ENCODE results near the gene PDE1C. TPM values are rescaled to one million over a fixed set of nuclear protein-coding genes. Genes with fewer than 3 reads are reported as not detected.

PDE1C gene
- total and polyA plus RNA-seq, 3 experiments from 2014 or later: not detected

DNA sequence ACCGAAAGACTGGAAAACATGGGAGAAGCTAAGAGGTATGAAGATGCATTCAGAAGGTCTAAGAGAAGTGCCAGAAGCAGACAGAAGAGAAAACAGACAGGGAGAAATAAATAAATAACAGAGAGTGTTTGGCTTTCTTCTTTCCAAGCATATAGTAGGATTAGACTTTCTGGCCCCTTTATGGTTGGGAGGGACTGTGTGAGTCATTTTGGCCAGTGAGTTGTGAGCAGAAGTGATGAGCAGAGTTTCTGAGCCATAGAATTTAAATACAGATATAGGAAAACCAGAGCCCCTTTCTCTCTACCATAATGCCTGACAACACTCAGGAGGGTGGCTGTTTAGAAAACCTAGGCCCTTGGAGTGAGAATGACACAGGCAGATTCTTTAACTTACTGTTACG lies 212.2 kb downstream of the PDE1C start:
- H3K27ac Mint-ChIP-seq: no peak overlapping the region
- Histone ChIP-seq H3K4me1 (ENCODE audit: insufficient read depth, low read length) (no peaks in the 10 kb centered on the region), H3K9me3 (ENCODE audit: low read length) (no peaks in the 10 kb centered on the region), H3K27ac (ENCODE audit: low read depth, low read length) (no peak overlapping the region), H3K36me3 (ENCODE audit: insufficient read depth, low read length) (no peaks in the 10 kb centered on the region), H3K4me3 (ENCODE audit: low read length) (no peak overlapping the region), H3K27me3 (ENCODE audit: insufficient read depth, low read length, poor library complexity, severe bottlenecking) (no peaks in the 10 kb centered on the region)
- no peak overlapping the region for H3K4me3 Mint-ChIP-seq
- H3K9me3 Mint-ChIP-seq: peaks cover 0 to 9% (median 4%) of the 10 kb centered on the region in 5 donors
- ChIA-PET CTCF (no interaction called here), POLR2A (no interaction called here)
- no peaks in the 10 kb centered on the region for H3K36me3 Mint-ChIP-seq
- no peaks in the 10 kb centered on the region for H3K4me1 Mint-ChIP-seq
- H3K27me3 Mint-ChIP-seq: no peaks in the 10 kb centered on the region
- no peak for DNase-seq

DNA sequence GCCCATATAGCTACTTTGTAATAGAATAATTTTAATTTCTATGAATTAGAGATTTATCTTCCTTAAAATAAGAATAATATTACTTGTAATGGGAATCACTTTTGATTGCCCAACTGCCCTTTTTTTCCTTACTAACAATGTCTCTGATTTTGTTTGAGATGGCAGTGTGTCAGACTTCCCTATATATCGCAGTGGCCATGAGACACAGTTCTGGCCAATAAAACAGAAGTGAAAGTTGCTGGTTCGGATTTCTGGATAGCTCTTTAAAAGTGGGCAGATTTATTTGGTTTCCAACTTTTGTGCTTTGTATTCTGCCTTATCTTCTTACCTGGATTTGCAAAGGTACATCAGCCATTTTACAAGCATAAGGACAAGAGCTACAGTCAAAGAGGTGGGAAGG lies 213.0 kb downstream of the PDE1C start:
- Histone ChIP-seq H3K4me3 (ENCODE audit: low read length) (no peak overlapping the region), H3K27ac (ENCODE audit: low read depth, low read length) (no peak overlapping the region), H3K4me1 (ENCODE audit: insufficient read depth, low read length) (no peaks in the 10 kb centered on the region), H3K9me3 (ENCODE audit: low read length) (no peaks in the 10 kb centered on the region), H3K36me3 (ENCODE audit: insufficient read depth, low read length) (no peaks in the 10 kb centered on the region), H3K27me3 (ENCODE audit: insufficient read depth, low read length, poor library complexity, severe bottlenecking) (no peaks in the 10 kb centered on the region)
- H3K36me3 Mint-ChIP-seq: no peaks in the 10 kb centered on the region
- H3K27me3 Mint-ChIP-seq: no peaks in the 10 kb centered on the region
- no peaks in the 10 kb centered on the region for H3K4me1 Mint-ChIP-seq
- POLR2A ChIA-PET: no interaction called here
- H3K27ac Mint-ChIP-seq: no peak overlapping the region
- no peak for DNase-seq
- peaks cover 0 to 11% (median 4%) of the 10 kb centered on the region in 5 donors for H3K9me3 Mint-ChIP-seq
- CTCF ChIA-PET: no interaction called here
- no peak overlapping the region for H3K4me3 Mint-ChIP-seq

GRCh38 chr7:31856337-31856736 lies 213.9 kb downstream of the PDE1C start:
- Mint-ChIP-seq H3K4me3 (no peak overlapping the region), H3K9me3 (peaks cover 0 to 11% (median 6%) of the 10 kb centered on the region in 5 donors), H3K27ac (no peak overlapping the region), H3K27me3 (no peaks in the 10 kb centered on the region), H3K4me1 (no peaks in the 10 kb centered on the region), H3K36me3 (no peaks in the 10 kb centered on the region)
- no peaks in the 10 kb centered on the region for H3K36me3 ChIP-seq (ENCODE audit: insufficient read depth, low read length)
- no peak for DNase-seq
- H3K4me1 ChIP-seq (ENCODE audit: insufficient read depth, low read length): no peaks in the 10 kb centered on the region
- no peaks in the 10 kb centered on the region for H3K9me3 ChIP-seq (ENCODE audit: low read length)
- ChIA-PET POLR2A (no interaction called here), CTCF (no interaction called here)
- no peak overlapping the region for H3K4me3 ChIP-seq (ENCODE audit: low read length)
- no peaks in the 10 kb centered on the region for H3K27me3 ChIP-seq (ENCODE audit: insufficient read depth, low read length, poor library complexity, severe bottlenecking)
- H3K27ac ChIP-seq (ENCODE audit: low read depth, low read length): no peak overlapping the region

- H3K4me1 ChIP-seq (ENCODE audit: insufficient read depth, low read length): no peaks in the 10 kb centered on the region
- no peak overlapping the region for H3K4me3 ChIP-seq (ENCODE audit: low read length)
- Mint-ChIP-seq H3K27me3 (no peaks in the 10 kb centered on the region), H3K9me3 (peaks cover 0 to 12% (median 6%) of the 10 kb centered on the region in 5 donors), H3K36me3 (no peaks in the 10 kb centered on the region), H3K27ac (no peak overlapping the region), H3K4me1 (no peaks in the 10 kb centered on the region), H3K4me3 (no peak overlapping the region)
- DNase-seq: no peak
- CTCF ChIA-PET: no interaction called here
- POLR2A ChIA-PET: no interaction called here
- no peak overlapping the region for H3K27ac ChIP-seq (ENCODE audit: low read depth, low read length)
- no peaks in the 10 kb centered on the region for H3K9me3 ChIP-seq (ENCODE audit: low read length)
- H3K27me3 ChIP-seq (ENCODE audit: insufficient read depth, low read length, poor library complexity, severe bottlenecking): no peaks in the 10 kb centered on the region
- H3K36me3 ChIP-seq (ENCODE audit: insufficient read depth, low read length): no peaks in the 10 kb centered on the region
Observed at GRCh38 chr7:31855530-31855929, 214.7 kb downstream of the PDE1C start.

- CTCF ChIA-PET: no interaction called here
- Histone ChIP-seq H3K4me3 (ENCODE audit: low read length) (no peak overlapping the region), H3K9me3 (ENCODE audit: low read length) (no peaks in the 10 kb centered on the region), H3K4me1 (ENCODE audit: insufficient read depth, low read length) (no peaks in the 10 kb centered on the region), H3K36me3 (ENCODE audit: insufficient read depth, low read length) (no peaks in the 10 kb centered on the region), H3K27me3 (ENCODE audit: insufficient read depth, low read length, poor library complexity, severe bottlenecking) (no peaks in the 10 kb centered on the region), H3K27ac (ENCODE audit: low read depth, low read length) (no peak overlapping the region)
- Mint-ChIP-seq H3K27ac (no peak overlapping the region), H3K4me3 (no peak overlapping the region), H3K36me3 (no peaks in the 10 kb centered on the region), H3K27me3 (no peaks in the 10 kb centered on the region), H3K4me1 (no peaks in the 10 kb centered on the region), H3K9me3 (peaks cover 0 to 16% (median 6%) of the 10 kb centered on the region in 5 donors)
- POLR2A ChIA-PET: no interaction called here
- no peak for DNase-seq
Observed at GRCh38 chr7:31853380-31853779, 216.8 kb downstream of the PDE1C start.

DNA sequence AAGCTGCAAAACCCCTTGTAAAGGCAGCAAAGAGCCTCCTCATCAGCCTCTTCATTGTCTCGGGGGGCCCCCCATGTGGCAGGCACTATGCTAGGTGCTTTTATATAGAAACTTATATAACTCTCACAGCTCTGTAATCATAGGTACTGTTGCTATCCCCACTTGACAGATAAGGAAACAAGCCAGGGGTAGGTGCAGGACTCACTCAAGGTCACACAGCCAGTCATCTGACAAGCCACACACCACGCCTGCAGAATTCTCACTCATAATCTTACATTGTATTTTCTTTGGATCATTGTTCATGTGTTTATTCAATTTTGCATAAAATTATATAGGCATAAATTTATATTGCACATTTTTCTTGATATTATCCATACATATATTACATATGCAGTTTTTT lies 217.7 kb downstream of the PDE1C start:
- Mint-ChIP-seq H3K36me3 (no peaks in the 10 kb centered on the region), H3K4me1 (no peaks in the 10 kb centered on the region), H3K27me3 (no peaks in the 10 kb centered on the region), H3K4me3 (no peak overlapping the region), H3K27ac (no peak overlapping the region), H3K9me3 (peaks cover 0 to 16% (median 9%) of the 10 kb centered on the region in 5 donors)
- DNase-seq: no peak
- H3K27me3 ChIP-seq (ENCODE audit: insufficient read depth, low read length, poor library complexity, severe bottlenecking): no peaks in the 10 kb centered on the region
- no peaks in the 10 kb centered on the region for H3K4me1 ChIP-seq (ENCODE audit: insufficient read depth, low read length)
- H3K4me3 ChIP-seq (ENCODE audit: low read length): no peak overlapping the region
- H3K36me3 ChIP-seq (ENCODE audit: insufficient read depth, low read length): no peaks in the 10 kb centered on the region
- ChIA-PET CTCF (no interaction called here), POLR2A (no interaction called here)
- H3K27ac ChIP-seq (ENCODE audit: low read depth, low read length): no peak overlapping the region
- H3K9me3 ChIP-seq (ENCODE audit: low read length): no peaks in the 10 kb centered on the region

- H3K9me3 Mint-ChIP-seq: peaks cover 0 to 15% (median 9%) of the 10 kb centered on the region in 5 donors
- Histone ChIP-seq H3K27me3 (ENCODE audit: insufficient read depth, low read length, poor library complexity, severe bottlenecking) (no peaks in the 10 kb centered on the region), H3K36me3 (ENCODE audit: insufficient read depth, low read length) (no peaks in the 10 kb centered on the region), H3K27ac (ENCODE audit: low read depth, low read length) (no peak overlapping the region), H3K4me3 (ENCODE audit: low read length) (no peak overlapping the region), H3K9me3 (ENCODE audit: low read length) (no peaks in the 10 kb centered on the region), H3K4me1 (ENCODE audit: insufficient read depth, low read length) (no peaks in the 10 kb centered on the region)
- no peak overlapping the region for H3K4me3 Mint-ChIP-seq
- ChIA-PET POLR2A (no interaction called here), CTCF (no interaction called here)
- H3K36me3 Mint-ChIP-seq: no peaks in the 10 kb centered on the region
- H3K4me1 Mint-ChIP-seq: no peaks in the 10 kb centered on the region
- H3K27ac Mint-ChIP-seq: peak overlapping the region in 1 of 8 donors; percentile 29
- DNase-seq: no peak
- no peaks in the 10 kb centered on the region for H3K27me3 Mint-ChIP-seq
Observed at GRCh38 chr7:31851119-31851518, 219.1 kb downstream of the PDE1C start.

DNA sequence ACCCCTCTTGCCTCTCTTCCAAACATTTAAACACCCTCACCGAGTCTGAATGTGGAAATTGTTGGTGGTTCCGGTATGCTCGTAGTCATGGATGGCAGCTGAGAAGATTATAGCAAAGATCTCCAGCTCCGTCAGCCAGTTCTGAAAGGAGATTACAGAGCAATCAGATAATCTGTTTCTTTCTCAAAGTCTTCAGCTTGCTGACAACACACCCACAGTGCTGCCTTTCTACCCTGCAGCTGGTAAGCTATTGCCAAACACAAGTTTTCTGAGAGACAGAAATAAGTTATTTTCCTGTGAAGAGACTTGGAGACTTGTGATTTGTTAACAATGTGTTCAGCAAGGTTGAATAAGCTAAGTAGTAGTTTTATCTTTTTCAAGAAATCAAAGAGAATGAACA lies 219.6 kb downstream of the PDE1C start:
- no peaks in the 10 kb centered on the region for H3K4me1 Mint-ChIP-seq
- Histone ChIP-seq H3K4me3 (ENCODE audit: low read length) (no peak overlapping the region), H3K27ac (ENCODE audit: low read depth, low read length) (no peak overlapping the region), H3K36me3 (ENCODE audit: insufficient read depth, low read length) (no peaks in the 10 kb centered on the region), H3K4me1 (ENCODE audit: insufficient read depth, low read length) (no peaks in the 10 kb centered on the region), H3K9me3 (ENCODE audit: low read length) (no peaks in the 10 kb centered on the region), H3K27me3 (ENCODE audit: insufficient read depth, low read length, poor library complexity, severe bottlenecking) (no peaks in the 10 kb centered on the region)
- no peak overlapping the region for H3K4me3 Mint-ChIP-seq
- ChIA-PET CTCF (no interaction called here), POLR2A (no interaction called here)
- no peak overlapping the region for H3K27ac Mint-ChIP-seq
- no peaks in the 10 kb centered on the region for H3K36me3 Mint-ChIP-seq
- peaks cover 0 to 12% (median 9%) of the 10 kb centered on the region in 5 donors for H3K9me3 Mint-ChIP-seq
- H3K27me3 Mint-ChIP-seq: no peaks in the 10 kb centered on the region
- DNase-seq: no peak

DNA sequence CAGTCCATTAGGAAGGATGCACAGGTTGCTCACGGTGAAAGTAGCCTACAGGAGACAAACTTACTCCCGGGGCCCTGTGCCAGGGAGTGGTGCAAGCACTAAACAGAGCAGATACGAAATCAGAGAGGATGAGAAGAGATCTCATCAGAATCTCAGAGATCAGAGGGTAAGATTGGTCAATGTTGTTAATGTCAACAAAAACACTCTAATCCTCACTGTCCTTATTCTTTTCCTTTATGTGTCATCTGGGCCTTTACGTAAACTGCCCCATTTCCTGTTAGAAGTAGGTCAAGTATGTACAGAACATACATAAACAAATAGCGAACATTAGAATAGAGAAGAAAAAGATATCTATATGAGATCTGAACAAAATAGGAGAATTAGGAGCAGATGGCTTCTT lies 220.1 kb downstream of the PDE1C start:
- H3K27ac ChIP-seq (ENCODE audit: low read depth, low read length): no peak overlapping the region
- ChIA-PET POLR2A (no interaction called here), CTCF (no interaction called here)
- no peaks in the 10 kb centered on the region for H3K4me1 Mint-ChIP-seq
- H3K27ac Mint-ChIP-seq: no peak overlapping the region
- H3K9me3 Mint-ChIP-seq: peaks cover 3 to 12% (median 8%) of the 10 kb centered on the region in 5 donors
- H3K36me3 Mint-ChIP-seq: no peaks in the 10 kb centered on the region
- no peak for DNase-seq
- H3K36me3 ChIP-seq (ENCODE audit: insufficient read depth, low read length): no peaks in the 10 kb centered on the region
- H3K27me3 ChIP-seq (ENCODE audit: insufficient read depth, low read length, poor library complexity, severe bottlenecking): no peaks in the 10 kb centered on the region
- H3K4me3 ChIP-seq (ENCODE audit: low read length): no peak overlapping the region
- H3K4me1 ChIP-seq (ENCODE audit: insufficient read depth, low read length): no peaks in the 10 kb centered on the region
- no peaks in the 10 kb centered on the region for H3K9me3 ChIP-seq (ENCODE audit: low read length)
- H3K4me3 Mint-ChIP-seq: no peak overlapping the region
- H3K27me3 Mint-ChIP-seq: no peaks in the 10 kb centered on the region

Data from CD8-positive, alpha-beta memory T cell (primary cell).